GM12874 (cell line): ENCODE measurements around the gene LTBP2.

Experiments used
- CTCF ChIP-seq: IDR thresholded peaks from 2 replicates; pipeline ENCODE4 v1.5.1; 2011; ENCODE audit warnings: low read depth, mild to moderate bottlenecking, control low read depth, low read length, moderate library complexity; ENCODE audit not compliant: insufficient read depth

Gene LTBP2

DNA sequence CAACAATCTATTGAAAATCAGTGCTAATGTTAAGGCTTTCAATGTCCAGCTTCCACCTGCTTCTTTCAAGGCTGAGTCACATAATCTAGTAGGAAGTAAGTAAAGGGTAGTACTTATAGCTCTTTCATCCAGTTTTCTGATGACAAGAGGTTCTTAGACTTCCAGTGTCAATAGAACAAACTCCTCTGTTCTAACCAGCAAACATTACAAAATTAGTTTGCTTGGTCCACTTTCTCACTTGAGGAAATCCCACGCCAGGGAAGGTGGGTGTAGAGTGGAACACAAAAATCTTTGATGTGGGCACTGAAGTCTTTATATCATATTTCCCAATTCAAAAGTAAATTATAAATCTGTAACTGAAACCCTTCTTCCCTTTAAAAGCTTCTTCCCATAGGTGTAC is 121.6 kb downstream of the LTBP2 start:
- no peak for TF ChIP-seq CTCF

- no peak for TF ChIP-seq CTCF
These were observed 123.1 kb downstream of the LTBP2 start for GRCh38 chr14:74488786-74489397.

- TF ChIP-seq CTCF, result no peak
These were observed 125.9 kb downstream of the LTBP2 start for GRCh38 chr14:74486164-74486563.

DNA sequence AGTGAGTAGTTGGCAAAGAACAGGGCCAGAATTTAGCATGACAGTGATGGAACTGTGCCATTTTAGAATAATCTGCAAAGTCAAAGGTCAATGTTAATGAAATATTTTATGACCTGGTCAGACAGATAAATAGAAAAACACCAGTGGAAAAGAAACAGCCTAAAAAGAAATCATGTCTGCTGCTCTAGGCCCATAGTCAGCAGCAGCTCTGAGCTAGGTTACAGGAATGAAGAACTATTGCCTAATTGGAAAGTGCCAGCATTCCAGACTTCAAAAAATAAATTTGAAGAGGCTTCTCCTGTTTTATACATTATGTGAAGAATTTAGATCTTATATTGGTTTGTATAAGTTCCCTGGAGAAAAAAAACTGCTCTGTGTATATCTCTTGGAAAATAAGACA is 128.7 kb downstream of the LTBP2 start:
- no peak for TF ChIP-seq CTCF

DNA sequence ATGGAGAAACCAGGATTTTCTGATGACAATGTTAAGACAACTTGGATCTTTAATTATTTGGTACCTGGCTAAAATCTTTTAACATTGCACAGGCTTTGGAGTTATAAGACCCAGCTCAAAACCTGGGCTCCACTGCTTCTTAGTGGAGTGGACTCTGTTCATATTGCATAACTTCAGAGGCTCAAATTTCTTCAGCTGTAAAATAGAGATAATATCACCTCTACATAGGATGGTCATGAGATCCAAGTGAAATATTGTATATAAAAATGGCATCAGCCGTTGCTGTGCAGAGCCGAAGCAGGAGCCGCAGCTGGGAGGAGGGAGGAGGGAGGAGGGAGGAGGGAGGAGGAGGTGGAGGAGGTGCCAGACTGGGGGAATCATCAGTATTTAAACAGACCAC is 129.5 kb downstream of the LTBP2 start:
- TF ChIP-seq CTCF, result no peak

DNA sequence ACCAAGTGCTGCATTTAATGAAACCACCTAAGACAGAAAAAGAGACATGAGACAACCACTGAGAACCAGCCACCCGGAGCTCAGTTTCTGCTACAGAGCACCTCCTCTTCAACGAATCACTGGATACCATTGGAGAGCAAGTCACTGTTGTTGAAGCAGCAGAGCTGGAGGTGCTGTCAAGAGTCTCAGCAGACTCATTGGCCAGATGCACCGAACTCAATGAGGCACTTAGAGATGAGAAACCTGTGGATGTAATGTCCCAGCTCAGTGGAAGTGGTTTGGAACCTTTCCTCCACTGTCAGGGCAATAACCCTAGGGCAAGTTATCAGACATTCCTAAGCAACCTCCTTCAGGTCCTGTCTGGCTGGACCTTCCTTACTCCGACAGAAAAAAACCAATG is 132.0 kb downstream of the LTBP2 start:
- TF ChIP-seq CTCF, result no peak

- peak; percentile 9; the same call in 1 of the 2 replicates for TF ChIP-seq CTCF
These were observed 132.9 kb downstream of the LTBP2 start for GRCh38 chr14:74478996-74479635.
